Testis (tissue), 2 donors: ENCODE measurements around the gene LYRM9.

Experiments
- POLR2A ChIP-seq: fragments of 450-650 bp; IDR thresholded peaks from one replicate; pipeline ENCODE4 v1.6.1; 2017; ENCODE audit warnings: antibody characterized with exemption, mild to moderate bottlenecking, moderate library complexity
- TF ChIP-seq, protein P1 (sequence below), 3 experiments: fragments of 450-650 bp in 2 of 3; fragments of 200-600 bp in 1 of 3; sonication (generic) in 1 of 3; IDR thresholded peaks; one replicate each; pipeline ENCODE4 v1.5.1; 2016 to 2019; ENCODE audit warnings: antibody characterized with exemption in 3 of 3, mild to moderate bottlenecking in 2 of 3, moderate library complexity in 1 of 3

DNA sequence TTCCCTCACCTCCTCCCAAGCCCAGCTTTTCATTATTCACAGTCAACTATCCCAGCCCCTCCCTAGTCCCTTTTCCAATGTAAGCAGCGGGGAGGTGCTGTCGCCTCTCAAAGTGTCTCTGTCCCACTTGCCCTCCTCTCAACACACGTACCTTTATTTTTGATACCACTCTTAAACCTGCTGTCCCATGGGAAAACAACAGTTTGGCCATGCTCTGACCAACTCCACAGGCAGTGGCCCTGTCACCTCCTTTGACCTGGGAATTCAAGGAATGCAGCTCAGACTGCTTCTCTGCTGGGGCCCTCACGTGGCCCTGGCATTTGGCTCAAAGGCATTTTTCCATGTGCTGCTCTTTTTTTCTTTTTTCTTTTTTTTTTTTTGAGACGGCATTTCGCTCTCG lies 4.2 kb downstream of the LYRM9 start:
- TF ChIP-seq, protein P1, sequence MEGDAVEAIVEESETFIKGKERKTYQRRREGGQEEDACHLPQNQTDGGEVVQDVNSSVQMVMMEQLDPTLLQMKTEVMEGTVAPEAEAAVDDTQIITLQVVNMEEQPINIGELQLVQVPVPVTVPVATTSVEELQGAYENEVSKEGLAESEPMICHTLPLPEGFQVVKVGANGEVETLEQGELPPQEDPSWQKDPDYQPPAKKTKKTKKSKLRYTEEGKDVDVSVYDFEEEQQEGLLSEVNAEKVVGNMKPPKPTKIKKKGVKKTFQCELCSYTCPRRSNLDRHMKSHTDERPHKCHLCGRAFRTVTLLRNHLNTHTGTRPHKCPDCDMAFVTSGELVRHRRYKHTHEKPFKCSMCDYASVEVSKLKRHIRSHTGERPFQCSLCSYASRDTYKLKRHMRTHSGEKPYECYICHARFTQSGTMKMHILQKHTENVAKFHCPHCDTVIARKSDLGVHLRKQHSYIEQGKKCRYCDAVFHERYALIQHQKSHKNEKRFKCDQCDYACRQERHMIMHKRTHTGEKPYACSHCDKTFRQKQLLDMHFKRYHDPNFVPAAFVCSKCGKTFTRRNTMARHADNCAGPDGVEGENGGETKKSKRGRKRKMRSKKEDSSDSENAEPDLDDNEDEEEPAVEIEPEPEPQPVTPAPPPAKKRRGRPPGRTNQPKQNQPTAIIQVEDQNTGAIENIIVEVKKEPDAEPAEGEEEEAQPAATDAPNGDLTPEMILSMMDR (IDR thresholded peaks at IDR 0.05) = no peak
- no peak for TF ChIP-seq POLR2A
